Inflammatory macrophage (primary cell): ENCODE data around the gene BCL2L2.

Experiments used
- DNase-seq, 2 donors: peaks; one replicate each; pipeline ENCODE4 v3.0.0-alpha.2; 2020 to 2022

The BCL2L2 gene

DNA sequence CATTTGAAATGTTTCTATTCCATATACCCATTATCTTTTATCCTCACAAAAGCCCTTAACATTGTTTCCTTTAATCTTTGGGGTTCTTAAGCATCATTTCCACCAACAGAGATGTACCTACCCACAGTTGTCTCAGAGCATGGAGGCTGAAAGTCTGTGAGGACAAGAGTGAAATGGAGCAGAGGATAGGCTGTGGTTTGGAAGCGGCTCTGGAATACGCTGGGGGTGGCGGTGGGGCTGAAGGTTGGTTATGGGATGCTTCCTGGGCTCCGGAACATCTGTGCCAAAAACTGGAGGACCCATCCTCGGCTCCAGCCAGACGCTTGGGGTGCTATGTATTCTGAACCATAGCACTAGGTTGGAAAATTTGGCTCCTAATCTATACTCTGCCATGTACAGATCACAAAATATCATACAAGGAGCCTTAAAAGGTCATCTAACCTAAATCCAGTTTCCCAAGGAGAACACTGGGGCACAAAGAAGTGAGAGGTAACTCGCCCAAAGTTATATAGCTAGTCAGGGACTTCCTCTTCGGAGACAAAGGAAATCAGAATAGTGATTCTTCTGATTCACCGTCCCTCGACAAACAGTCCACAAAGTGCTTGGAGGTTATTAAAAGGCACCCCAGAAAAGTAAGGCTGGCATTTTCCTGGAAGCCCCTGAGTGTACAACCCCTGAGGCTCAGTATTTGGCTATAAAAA, 6.5 kb upstream of the BCL2L2 start:
- peak in 1 of 2 donors; percentile 43 for DNase-seq

DNA sequence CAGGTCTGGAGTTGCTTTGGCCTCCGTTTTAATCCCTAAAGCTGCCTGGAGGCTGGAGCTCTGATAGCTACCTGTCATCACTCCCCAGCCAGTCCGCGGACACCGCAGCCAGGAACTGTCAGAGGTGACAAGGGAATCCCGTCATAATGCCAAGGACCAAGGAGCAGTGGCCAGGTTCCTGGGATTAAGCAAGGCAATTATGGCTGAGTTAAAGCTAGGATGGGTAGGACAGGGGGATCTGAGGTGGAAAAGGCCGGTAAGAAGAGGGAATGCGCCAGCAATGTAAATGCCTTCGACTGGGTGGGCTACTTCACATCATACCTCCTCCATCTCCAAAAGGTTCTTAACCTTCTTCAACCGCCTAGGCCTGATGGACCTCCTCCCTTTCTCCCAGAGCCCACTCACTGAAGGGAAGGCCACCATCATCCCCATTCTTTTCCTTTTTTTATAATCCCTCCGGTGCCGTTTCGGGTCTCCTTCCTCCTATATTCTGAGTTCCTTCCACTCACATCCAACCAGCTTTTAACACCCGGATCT, 5.9 kb upstream of the BCL2L2 start:
- peak; percentile 30 to 45 for DNase-seq

DNA sequence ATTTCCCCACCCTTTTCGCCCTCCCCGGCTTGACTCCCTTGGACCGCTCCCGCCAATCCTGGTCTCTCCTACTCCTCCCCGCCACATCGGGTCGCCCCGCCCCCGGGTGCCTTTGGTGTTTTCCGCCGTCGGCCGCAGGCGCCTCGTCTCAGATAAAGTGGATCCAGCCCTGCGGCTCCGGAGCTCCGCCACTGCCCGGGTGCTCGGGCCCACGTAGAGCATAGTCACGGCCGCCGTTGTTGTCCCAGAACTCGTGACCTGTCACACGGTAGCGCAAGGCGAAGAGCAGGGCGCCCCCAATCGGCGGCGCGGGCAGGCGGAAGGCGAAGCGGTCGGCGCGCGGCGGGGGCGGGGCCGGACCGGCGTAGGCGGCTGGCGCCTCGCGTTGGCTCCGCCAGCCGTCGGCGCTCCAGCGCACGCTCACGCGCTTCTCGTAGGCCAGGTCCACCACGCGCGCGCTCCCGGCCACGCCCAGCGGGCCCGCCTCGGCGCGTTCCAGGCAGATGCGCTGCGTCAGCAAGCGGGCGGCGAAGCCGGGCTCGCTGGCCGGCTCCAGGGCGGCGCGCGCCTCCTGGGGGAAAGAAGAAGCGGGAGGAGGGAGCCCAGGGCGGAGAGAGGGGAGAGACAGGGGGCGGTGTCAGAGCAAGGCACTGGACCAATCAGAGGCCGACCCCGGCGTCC, 5.2 kb upstream of the BCL2L2 start:
- DNase-seq, result peak; percentile 99 to 100

DNA sequence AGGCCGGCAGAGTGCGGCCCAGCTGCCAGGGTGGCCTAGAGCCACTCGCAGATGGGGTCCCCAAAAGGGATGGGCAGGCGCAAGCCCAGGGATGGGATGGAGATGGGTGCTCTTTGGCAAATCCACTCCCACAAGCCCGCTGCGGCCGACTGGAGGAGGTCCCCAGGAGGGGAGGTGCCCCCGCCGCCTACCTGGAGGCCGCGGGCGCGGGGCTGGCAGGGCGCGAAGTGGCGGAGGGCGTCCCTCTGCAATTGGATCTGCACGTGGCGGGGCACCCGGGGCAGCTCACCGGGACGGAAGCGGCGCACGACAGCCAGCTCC, 4.7 kb upstream of the BCL2L2 start:
- DNase-seq, result no peak

DNA sequence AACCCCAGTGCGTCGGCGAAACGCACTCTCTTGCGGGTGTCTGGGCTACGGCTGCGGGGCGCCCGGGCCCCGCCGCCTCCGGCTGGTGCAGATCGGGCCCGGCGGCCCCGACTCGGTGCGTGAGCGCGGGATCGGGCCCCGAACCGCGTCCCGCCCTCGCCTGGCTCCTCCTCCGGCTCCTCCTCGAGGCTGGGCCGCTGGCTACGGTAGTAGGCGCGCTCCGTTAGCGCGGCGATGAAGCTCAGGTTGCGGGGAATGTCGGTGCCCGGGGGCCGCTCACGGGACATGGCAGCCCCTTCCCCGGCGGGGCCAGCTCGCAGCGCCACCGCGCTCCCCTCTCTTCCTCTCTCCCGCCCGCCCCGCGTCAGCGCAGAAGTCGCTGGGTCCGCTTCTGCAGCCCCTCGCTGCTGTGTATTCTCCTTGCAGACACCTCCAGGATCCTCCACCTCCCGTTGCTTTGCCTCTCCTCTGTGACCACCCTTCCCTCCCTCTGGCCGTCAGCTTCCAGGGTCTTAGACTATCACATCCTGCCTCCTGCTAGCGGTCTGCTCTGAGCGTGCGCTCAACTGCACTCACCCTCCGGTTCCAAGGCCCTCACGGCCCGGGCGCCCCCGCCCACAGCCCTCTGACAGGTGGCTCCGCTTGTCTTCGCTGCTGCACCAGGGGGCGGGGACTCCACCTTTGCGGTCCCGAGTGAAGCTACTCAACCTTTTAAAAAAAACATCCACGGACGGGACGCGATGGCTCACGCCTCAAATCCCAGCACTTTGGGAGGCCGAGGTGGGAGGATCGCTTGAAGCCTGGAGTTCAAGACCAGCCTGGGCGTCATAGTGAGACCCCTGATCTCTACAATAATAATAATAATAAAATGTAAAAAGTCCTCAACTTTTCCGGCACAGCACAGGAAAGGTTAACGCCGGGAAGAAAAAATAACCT, 4.1 kb upstream of the BCL2L2 start, which contains the start of gene PPP1R3E:
Gene PPP1R3E (minus strand): TSS at position 570 of the 936 bp plus-strand sequence. CDS start 283 bp downstream, at position 287.
- peak in 1 of 2 donors; percentile 64 for DNase-seq

DNA sequence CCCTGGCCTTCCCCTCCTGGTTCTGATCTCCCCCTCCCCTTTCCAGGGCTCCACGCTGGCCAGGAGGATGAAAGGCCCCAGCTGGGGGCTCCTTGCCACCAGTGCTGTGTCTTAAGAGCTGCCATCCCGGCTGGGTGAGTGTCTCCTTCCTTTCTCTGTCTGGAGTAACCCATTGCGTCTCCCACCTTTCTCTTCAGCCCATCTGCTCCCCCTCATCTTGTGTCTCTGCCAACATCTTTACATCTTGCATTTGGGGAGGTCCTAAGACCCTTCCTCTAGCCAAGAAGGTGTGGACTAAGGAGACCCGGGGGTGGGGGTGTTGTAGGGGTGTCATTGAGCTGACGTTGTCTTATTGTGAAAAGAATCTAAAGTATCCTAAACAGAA, 505 bp downstream of the BCL2L2 start:
- DNase-seq, result no peak

DNA sequence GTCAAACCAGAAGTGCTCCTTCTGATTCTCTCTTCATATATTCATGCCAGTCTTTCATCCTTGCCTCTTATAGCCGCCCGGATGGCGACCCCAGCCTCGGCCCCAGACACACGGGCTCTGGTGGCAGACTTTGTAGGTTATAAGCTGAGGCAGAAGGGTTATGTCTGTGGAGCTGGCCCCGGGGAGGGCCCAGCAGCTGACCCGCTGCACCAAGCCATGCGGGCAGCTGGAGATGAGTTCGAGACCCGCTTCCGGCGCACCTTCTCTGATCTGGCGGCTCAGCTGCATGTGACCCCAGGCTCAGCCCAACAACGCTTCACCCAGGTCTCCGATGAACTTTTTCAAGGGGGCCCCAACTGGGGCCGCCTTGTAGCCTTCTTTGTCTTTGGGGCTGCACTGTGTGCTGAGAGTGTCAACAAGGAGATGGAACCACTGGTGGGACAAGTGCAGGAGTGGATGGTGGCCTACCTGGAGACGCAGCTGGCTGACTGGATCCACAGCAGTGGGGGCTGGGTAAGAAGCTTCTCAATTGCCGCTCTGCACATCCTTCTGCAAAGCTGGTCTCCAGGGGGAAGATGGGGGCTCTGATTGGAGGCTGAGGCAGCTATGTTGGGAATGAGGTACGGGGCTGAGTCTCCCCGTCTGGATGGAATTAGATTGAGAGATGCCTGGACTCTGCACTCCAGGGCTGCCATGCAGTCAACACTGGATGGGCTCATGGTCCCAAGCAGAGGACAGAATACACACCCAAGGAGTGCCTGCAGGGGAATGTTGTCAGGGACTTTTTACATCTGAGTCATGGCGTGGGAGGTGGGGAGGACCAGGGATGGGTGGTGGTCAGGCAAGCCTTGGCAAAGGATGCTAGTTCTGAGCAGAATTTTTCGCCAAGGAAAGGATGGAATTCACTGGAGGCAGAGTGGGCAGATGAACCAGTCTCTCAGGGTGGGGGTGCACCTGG, 1.3 kb downstream of the BCL2L2 start:
- DNase-seq, result no peak

DNA sequence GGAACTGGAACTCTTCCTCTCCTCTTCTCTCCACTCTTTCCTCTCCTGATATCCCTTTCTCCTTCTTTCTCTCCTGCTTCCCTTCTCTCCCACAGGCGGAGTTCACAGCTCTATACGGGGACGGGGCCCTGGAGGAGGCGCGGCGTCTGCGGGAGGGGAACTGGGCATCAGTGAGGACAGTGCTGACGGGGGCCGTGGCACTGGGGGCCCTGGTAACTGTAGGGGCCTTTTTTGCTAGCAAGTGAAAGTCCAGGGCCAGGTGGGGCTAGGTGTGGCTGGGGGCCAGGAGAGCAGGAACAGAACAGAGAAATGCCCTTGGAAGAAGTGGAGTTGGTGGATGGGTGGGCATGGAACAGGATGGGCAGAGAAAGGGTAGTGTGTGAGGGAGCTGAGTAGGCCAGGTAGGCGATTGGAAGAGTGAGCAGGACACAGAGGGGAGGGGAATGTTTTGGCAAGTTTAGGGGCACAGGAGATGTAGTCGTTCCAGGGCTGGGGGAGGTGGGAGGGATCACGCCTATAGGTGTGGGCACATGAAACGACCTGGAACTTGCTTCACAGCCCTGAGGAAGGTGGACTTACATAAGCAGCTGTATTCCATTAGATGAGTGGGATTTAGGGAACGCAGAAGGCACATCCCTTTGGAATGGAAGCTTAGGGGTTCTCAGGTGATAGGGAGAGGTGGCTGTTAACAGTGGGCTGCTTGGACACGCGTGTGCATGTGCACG, 2.2 kb downstream of the BCL2L2 start:
- no peak for DNase-seq

DNA sequence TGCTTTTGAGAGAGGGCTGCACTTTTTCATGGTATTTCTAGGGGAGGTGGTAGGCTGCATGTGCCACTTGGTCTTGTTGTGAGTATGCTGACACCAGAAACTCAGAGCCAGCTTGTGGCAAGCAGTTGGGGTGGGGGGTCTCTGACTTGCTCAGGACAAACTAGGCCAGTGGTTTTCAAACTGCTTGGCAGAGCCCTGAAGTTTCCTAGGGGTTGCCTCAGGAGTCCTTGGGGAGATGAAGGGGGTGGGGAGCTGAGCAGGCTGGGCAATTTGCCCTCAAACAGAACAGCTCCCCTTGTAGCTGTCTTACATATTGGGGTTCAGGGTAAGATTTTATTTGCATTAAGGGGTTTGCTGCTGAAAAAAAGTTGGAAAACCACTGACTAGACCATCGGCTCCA, 3.9 kb downstream of the BCL2L2 start:
- DNase-seq, result no peak

DNA sequence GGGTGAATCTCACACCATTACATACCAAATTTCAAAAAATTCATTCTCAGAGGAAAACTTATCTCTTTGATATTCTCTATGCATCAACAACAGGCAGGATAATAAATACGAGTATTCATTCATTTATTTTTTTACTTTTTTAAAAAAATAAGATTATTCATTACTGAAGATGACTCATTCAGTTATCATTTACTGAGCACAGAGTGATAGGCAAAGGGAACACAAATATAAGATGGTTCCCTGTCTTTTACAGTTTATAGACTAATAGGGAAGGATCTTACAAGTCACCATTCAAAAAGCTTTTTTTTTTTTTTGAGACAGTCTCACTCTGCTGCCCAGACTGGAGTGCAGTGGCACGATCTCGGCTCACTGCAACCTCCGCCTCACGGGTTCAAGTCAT, 9.7 kb downstream of the BCL2L2 start:
- no peak for DNase-seq

DNA sequence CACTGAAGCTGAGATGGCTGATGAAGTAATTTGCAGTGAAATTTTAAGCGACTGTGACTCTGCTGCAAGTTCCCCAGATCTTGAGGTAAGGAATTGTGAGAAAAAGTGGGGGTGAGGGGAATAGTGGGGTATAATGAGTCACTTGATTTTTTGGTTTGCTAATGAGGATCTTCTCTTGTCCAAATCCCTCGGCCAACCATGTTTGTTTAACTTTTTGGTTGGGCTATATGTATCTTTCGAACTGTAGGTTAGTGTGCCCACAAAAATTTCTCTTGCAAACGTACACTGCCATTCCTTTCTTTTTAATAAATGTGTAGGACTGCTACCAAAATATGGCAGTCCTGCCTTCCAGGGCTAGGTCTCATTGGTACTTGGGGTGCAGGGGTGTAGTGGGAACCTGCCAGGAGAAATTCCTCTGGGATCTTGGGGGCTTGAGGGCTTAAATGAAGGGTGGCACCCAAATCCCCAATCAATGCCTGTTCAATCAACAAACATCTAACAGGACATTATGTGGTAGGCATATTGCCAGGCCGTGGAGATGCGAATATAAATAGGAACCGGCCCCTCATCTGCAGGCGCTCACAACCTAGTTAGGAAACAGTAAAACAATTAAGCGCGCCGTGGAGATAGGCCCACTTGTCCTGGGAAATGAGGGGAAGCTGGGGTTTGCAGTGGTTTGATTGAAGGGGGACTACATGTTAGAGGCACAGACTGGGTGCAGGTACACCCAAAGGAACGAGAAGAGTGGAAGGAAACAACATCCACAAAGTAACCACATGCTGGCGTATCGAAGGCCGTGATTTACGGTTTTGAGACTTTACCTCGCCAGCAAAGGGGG, 13.3 kb downstream of the BCL2L2 start:
- DNase-seq, result no peak

DNA sequence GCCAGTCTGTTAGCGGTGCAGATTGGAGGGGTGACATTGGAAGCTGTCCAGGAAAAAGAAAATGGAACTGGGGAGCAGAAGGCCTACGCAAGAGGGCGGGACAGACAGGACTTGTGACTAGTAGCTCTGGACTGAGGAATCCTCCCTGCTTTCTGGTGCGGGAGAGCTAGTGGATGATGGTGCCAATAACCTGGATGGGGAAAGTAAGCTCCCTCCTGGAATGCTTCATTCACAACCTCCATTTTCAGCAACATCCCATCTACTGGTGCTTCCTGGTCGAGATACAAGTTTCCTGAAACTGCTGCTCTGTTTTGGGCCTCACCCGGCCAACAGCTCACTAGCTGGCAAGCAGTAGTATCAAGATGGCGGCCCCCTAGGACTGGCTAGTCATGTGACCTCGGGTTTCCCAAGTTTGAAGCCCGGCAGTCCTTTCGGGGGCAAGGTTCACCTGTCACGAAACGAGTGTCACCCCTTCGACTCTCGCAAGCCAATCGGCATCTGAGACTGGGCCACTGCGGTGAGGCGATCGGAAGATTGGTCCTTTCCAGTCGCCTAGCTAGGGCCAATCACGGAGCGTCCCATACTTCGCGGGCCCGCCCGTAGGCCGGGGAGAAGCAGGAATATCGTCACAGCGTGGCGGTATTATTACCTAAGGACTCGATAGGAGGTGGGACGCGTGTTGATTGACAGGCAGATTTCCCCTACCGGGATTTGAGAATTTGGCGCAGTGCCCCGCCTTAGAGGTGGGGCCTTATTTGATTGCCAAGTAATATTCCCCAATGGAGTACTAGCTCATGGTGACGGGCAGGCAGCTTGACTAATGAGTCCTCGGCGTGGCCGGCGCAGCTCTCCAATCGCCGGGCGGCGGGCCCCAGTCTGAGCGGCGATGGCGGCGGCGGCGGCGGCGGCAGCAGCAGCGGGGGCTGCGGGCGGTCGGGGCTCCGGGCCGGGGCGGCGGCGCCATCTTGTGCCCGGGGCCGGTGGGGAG, 14.2 kb downstream of the BCL2L2 start, which contains the start of gene PABPN1:
Gene PABPN1 (plus strand): TSS at position 874 of the 988 bp plus-strand sequence. CDS start 13 bp downstream, at position 887.
- DNase-seq, result peak; percentile 100

DNA sequence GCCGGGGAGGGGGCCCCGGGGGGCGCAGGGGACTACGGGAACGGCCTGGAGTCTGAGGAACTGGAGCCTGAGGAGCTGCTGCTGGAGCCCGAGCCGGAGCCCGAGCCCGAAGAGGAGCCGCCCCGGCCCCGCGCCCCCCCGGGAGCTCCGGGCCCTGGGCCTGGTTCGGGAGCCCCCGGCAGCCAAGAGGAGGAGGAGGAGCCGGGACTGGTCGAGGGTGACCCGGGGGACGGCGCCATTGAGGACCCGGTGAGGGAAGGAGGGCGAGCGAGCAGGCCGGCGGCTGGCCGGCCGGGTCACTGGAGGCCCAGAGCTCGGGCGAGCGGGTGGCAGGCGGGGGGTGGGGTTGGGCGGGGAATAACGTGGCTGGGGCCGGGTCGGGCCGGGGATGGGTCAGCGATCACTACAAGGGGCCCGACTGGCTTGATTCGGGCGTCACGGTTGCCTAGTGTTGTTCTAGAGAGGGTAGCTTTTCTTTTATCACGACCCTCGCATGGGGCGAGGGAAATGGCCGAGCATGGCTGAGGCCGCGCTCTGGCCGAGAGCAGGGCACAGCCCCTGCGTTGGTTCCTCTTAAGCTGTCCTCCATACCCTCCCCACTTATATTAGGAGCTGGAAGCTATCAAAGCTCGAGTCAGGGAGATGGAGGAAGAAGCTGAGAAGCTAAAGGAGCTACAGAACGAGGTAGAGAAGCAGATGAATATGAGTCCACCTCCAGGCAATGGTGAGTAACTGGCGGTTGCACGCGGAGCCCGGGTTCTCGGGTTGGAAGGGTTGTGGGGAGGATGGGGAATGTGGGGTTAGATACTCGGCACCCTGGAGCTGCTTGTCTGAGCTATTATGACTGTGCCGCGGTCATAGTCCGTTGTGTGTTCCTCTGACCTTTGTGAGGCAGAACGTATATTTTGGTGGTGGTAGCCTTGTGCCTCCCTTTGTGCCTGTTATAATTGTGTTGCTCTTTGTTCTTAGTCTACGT, 15.2 kb downstream of the BCL2L2 start:
- DNase-seq, result peak; percentile 30 to 48

DNA sequence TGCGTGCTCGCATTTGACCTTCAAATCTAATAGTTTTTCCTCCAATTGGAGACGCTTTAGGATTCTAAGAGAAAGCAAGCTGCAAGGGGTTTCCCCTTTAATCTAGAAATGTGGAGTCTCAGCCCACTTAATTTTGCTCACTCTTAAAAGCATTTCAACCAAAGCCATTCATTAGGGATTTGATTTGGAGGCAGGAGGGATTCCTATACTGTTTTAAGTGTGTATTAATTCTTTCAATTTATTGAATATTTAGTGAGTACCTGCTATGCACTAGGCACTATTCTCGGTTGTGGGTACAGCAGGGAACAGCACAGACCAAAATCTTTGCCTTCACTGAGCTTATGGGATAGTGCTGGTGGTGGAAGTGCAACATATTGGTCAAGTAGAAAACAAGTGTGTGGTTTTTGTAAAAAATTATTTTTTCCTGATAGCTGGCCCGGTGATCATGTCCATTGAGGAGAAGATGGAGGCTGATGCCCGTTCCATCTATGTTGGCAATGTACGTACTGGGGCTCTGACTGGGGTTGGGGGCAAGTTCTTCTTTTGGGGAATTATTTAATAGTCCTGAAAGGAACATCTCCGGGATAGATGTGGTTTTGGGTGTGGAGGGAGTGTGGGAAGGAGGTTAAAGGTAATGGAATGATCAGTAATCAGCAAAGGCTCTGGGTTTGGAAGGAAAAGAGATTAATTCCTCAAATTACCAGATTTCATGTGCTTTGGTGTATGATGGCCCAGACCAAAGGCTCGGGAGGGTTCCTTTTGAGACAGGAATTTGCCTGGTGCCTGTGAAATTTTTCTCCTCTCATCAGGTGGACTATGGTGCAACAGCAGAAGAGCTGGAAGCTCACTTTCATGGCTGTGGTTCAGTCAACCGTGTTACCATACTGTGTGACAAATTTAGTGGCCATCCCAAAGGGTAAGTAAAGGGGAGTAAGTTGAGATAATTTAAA, 16.2 kb downstream of the BCL2L2 start:
- DNase-seq, result no peak

DNA sequence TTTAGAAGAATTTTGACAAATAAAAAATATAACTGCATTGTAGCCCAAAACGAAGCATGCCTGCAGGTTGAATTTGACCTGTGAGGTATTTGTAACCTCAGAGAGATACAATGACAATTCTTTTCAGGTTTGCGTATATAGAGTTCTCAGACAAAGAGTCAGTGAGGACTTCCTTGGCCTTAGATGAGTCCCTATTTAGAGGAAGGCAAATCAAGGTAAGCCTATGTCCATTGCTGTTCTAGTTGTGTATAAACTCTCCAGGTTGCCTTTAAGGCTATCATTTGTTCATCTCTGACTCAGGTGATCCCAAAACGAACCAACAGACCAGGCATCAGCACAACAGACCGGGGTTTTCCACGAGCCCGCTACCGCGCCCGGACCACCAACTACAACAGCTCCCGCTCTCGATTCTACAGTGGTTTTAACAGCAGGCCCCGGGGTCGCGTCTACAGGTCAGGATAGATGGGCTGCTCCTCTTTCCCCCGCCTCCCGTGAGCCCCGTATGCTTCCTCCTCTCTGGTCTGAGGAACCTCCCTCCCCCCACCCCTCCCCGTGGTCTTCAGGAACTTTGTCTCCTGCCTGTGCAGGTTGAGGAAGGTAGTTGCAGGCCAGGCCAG, 17.3 kb downstream of the BCL2L2 start:
- no peak for DNase-seq

DNA sequence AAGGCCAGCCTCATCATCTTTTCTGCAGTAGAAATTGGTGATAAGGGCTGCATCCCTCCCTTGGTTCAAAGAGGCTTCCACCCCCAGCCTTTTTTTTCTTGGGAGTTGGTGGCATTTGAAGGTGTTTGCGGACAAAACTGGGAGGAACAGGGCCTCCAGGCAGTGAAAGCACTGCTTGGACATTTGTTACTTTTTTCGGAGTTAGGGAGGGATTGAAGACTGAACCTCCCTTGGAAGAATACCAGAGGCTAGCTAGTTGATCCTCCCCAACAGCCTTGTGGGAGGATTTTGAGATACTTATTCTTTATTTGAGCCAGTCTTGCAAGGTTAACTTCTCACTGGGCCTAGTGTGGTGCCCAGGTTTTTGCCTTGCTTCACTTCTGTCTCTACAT, 17.8 kb downstream of the BCL2L2 start:
- no peak for DNase-seq
